Measurements from ENCODE around the gene WFDC8. TPM values are rescaled to one million over a fixed set of nuclear protein-coding genes. Genes with fewer than 3 reads are reported as not detected.

The WFDC8 gene
- total and polyA plus RNA-seq, 2 of the 13 experiments (the other 11 are each of a cell fraction or from before 2014, with no cell fraction given): not detected

DNA sequence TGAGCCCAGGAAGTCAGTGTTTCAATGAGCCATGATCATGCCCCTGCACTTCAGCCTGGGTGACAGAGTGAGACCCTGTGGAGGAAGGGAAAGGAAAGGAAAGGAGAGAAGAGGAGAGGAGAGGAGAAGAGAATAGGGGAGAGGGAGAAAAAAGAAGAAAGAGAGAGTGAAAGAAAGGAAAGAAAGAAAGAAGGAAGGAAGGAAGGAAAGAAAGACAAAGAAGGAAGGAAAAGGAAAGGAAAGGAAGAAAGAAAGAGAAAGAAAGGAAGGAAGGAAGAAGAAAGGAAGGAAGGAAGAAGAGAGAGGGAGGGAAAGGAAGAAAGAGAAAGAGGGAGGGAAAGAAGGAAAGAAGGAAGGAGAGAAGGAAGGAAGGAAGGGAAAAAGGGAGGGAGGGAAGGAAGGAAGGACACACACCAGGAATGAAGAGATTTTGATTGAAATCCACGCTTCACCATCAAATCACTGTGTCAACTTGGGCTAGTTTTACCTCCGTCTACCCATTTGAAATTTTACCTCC is 14.3 kb downstream of the WFDC8 start:
- no peaks in the 10 kb centered on the region for H3K79me2 ChIP-seq (ENCODE audit: insufficient read depth, low read length)
- in situ Hi-C loops (cut with HindIII; ENCODE audit: extremely low pct_ligation_motif_present, low pct_unique_long_range_greater_than_20kb): no loop called here
- H3K9me3 ChIP-seq (ENCODE audit: low read length): no peaks in the 10 kb centered on the region
- no peaks in the 10 kb centered on the region for H4K20me1 ChIP-seq (ENCODE audit: insufficient read depth, low read length)
- CTCF ChIA-PET (ENCODE audit: low intra/inter-chr PET ratio, low total read pairs): no interaction called here
- TF ChIP-seq ZSCAN31 (CRISPR knock-in tag; IDR thresholded peaks at IDR 0.05; ENCODE audit: low read depth): no peak
- no peak for TF ChIP-seq NFKB2 (CRISPR knock-in tag; IDR thresholded peaks at IDR 0.05; ENCODE audit: borderline replicate concordance)
- TF ChIP-seq, protein P1, sequence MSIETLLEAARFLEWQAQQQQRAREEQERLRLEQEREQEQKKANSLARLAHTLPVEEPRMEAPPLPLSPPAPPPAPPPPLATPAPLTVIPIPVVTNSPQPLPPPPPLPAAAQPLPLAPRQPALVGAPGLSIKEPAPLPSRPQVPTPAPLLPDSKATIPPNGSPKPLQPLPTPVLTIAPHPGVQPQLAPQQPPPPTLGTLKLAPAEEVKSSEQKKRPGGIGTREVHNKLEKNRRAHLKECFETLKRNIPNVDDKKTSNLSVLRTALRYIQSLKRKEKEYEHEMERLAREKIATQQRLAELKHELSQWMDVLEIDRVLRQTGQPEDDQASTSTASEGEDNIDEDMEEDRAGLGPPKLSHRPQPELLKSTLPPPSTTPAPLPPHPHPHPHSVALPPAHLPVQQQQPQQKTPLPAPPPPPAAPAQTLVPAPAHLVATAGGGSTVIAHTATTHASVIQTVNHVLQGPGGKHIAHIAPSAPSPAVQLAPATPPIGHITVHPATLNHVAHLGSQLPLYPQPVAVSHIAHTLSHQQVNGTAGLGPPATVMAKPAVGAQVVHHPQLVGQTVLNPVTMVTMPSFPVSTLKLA (IDR thresholded peaks at IDR 0.05): no peak
- no peak for TF ChIP-seq ZNF792 (CRISPR knock-in tag; IDR thresholded peaks at IDR 0.05)
- TF ChIP-seq TCF12 (IDR thresholded peaks at IDR 0.05): no peak
- TF ChIP-seq TCF12 (CRISPR knock-in tag; IDR thresholded peaks at IDR 0.05): no peak
- no peak overlapping the region for H3K27ac ChIP-seq (ENCODE audit: extremely low read length, insufficient read depth, low read length)
- no peak overlapping the region for H2AFZ ChIP-seq (ENCODE audit: low read length)
- H3K27me3 ChIP-seq (ENCODE audit: control insufficient read depth in 1 of 2, insufficient read depth in 2 of 2, low read length in 2 of 2): peaks cover 2 to 10% of the 10 kb centered on the region in 2 experiments; a peak in 2 of 5 replicates
- no TSS peak for BruUV-seq (replicated peaks)
- no peak for DNase-seq (ENCODE audit: low spot score)
- H3K4me1 ChIP-seq (ENCODE audit: insufficient read depth, low read length): no peaks in the 10 kb centered on the region
- no peak overlapping the region for H3K4me2 ChIP-seq (ENCODE audit: low read depth, low read length)
- H3K4me3 ChIP-seq (replicated peaks in 1 of 3; ENCODE audit: insufficient read depth in 1 of 3, low read depth in 2 of 3, low read length in 3 of 3): no peak overlapping the region
- ATAC-seq: no peak
- POLR2A ChIA-PET: no interaction called here
- no peaks in the 10 kb centered on the region for H3K36me3 ChIP-seq (replicated peaks in 1 of 2; ENCODE audit: control insufficient read depth in 1 of 2, insufficient read depth in 2 of 2, low read length in 2 of 2)
- WGBS (ENCODE audit: low lambda C conversion rate): 9% methylated on average over 2 of the region's 2 CpGs
- FAIRE-seq: no peak
- intact Hi-C loops (cut with micrococcal nuclease; ENCODE audit: unreplicated experiment): no loop called here
- no peak overlapping the region for H3K9ac ChIP-seq (ENCODE audit: insufficient read depth, low read depth, low read length)

DNA sequence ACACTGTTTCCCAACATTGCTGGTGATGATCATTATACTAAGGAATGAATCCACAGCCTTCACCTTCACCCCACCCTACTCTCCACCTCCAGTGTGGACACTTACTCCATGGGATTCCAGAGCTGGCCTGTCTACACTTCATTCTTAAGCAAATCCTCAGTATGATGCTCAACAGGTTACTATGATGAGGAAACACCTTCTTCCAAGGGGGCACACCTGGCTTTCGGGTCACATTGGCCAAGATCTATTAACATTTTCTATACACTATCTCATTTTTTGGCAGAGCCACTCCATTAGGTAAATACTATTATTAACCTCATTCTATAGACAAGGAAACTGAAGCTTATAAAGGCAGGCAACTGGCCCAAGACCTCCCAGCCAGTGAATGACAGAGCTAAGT is 23.9 kb downstream of the WFDC8 start:
- Histone ChIP-seq H3K36me3 (replicated peaks in 1 of 2; ENCODE audit: control insufficient read depth in 1 of 2, insufficient read depth in 2 of 2, low read length in 2 of 2) (no peaks in the 10 kb centered on the region), H4K20me1 (ENCODE audit: insufficient read depth, low read length) (no peaks in the 10 kb centered on the region), H3K27me3 (ENCODE audit: control insufficient read depth in 1 of 2, insufficient read depth in 2 of 2, low read length in 2 of 2) (peaks cover 1 to 17% of the 10 kb centered on the region in 2 experiments; a peak in 2 of 5 replicates), H3K4me1 (ENCODE audit: insufficient read depth, low read length) (no peaks in the 10 kb centered on the region), H2AFZ (ENCODE audit: low read length) (no peak overlapping the region), H3K27ac (ENCODE audit: extremely low read length, insufficient read depth, low read length) (no peak overlapping the region), H3K79me2 (ENCODE audit: insufficient read depth, low read length) (no peaks in the 10 kb centered on the region), H3K9me3 (ENCODE audit: low read length) (no peaks in the 10 kb centered on the region), H3K9ac (ENCODE audit: insufficient read depth, low read depth, low read length) (no peak overlapping the region), H3K4me2 (ENCODE audit: low read depth, low read length) (no peak overlapping the region), H3K4me3 (replicated peaks in 1 of 3; ENCODE audit: insufficient read depth in 1 of 3, low read depth in 2 of 3, low read length in 3 of 3) (no peak overlapping the region)
- in situ Hi-C loops (cut with HindIII; ENCODE audit: extremely low pct_ligation_motif_present, low pct_unique_long_range_greater_than_20kb) (no loop called here), intact Hi-C loops (cut with micrococcal nuclease; ENCODE audit: unreplicated experiment) (no loop called here)
- no peak for FAIRE-seq
- 0% methylated on average over 1 of the region's 1 CpG for WGBS (ENCODE audit: low lambda C conversion rate)
- BruUV-seq (replicated peaks): no TSS peak
- ChIA-PET CTCF (ENCODE audit: low intra/inter-chr PET ratio, low total read pairs) (no interaction called here), POLR2A (no interaction called here)
- DNase-seq (ENCODE audit: low spot score): no peak
- no peak for ATAC-seq
- TF ChIP-seq HES4 (CRISPR knock-in tag; IDR thresholded peaks at IDR 0.05; ENCODE audit: borderline replicate concordance): no peak
- TF ChIP-seq SRSF9 (IDR thresholded peaks at IDR 0.05; ENCODE audit: borderline replicate concordance, insufficient read depth, low read depth, low read length, poor library complexity, severe bottlenecking): no peak
- no peak for TF ChIP-seq CCDC6 (CRISPR knock-in tag; IDR thresholded peaks at IDR 0.05)
- TF ChIP-seq NFYC (CRISPR knock-in tag; IDR thresholded peaks at IDR 0.05): no peak
- no peak for TF ChIP-seq ZNF552 (CRISPR knock-in tag; IDR thresholded peaks at IDR 0.05; ENCODE audit: borderline replicate concordance)
- TF ChIP-seq, protein P2, sequence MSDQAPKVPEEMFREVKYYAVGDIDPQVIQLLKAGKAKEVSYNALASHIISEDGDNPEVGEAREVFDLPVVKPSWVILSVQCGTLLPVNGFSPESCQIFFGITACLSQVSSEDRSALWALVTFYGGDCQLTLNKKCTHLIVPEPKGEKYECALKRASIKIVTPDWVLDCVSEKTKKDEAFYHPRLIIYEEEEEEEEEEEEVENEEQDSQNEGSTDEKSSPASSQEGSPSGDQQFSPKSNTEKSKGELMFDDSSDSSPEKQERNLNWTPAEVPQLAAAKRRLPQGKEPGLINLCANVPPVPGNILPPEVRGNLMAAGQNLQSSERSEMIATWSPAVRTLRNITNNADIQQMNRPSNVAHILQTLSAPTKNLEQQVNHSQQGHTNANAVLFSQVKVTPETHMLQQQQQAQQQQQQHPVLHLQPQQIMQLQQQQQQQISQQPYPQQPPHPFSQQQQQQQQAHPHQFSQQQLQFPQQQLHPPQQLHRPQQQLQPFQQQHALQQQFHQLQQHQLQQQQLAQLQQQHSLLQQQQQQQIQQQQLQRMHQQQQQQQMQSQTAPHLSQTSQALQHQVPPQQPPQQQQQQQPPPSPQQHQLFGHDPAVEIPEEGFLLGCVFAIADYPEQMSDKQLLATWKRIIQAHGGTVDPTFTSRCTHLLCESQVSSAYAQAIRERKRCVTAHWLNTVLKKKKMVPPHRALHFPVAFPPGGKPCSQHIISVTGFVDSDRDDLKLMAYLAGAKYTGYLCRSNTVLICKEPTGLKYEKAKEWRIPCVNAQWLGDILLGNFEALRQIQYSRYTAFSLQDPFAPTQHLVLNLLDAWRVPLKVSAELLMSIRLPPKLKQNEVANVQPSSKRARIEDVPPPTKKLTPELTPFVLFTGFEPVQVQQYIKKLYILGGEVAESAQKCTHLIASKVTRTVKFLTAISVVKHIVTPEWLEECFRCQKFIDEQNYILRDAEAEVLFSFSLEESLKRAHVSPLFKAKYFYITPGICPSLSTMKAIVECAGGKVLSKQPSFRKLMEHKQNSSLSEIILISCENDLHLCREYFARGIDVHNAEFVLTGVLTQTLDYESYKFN (CRISPR knock-in tag; conservative IDR thresholded peaks at IDR 0.05): no peak
- no peak for TF ChIP-seq PAWR (CRISPR knock-in tag; IDR thresholded peaks at IDR 0.05; ENCODE audit: borderline replicate concordance)
- TF ChIP-seq, protein P3, sequence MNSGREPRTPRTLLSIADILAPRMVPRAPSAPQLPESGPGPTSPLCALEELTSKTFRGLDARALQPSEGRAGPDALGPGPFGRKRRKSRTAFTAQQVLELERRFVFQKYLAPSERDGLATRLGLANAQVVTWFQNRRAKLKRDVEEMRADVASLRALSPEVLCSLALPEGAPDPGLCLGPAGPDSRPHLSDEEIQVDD (CRISPR knock-in tag; IDR thresholded peaks at IDR 0.05; ENCODE audit: borderline replicate concordance): no peak
